Pons (tissue), 1 donor: ENCODE results near the gene OR5B21.

Experiments used
- DNase-seq: peaks from one replicate; pipeline ENCODE4 v3.0.0-alpha.2; 2016; ENCODE audit warnings: low spot score

The OR5B21 gene

GRCh38 chr11:58493676-58494075, 14.2 kb downstream of the OR5B21 start:
- DNase-seq = no peak

GRCh38 chr11:58490827-58491226, 17.1 kb downstream of the OR5B21 start:
- no peak for DNase-seq

- no peak for DNase-seq
Measured at GRCh38 chr11:58487170-58487569, 20.7 kb downstream of the OR5B21 start.

GRCh38 chr11:58485961-58486360, 21.9 kb downstream of the OR5B21 start:
- no peak for DNase-seq

GRCh38 chr11:58471892-58472291, 36.0 kb downstream of the OR5B21 start:
- no peak for DNase-seq

GRCh38 chr11:58466293-58466692, 41.6 kb downstream of the OR5B21 start:
- DNase-seq = no peak

- no peak for DNase-seq
Measured at GRCh38 chr11:58465690-58466089, 42.2 kb downstream of the OR5B21 start.
